Ovary (tissue), 3 donors: ENCODE data around the gene MRTFA.

Experiments used
- EP300 ChIP-seq: sonication (generic); formaldehyde crosslinking; IDR thresholded peaks from one replicate; pipeline ENCODE4 v1.6.1; 2017; ENCODE audit warnings: antibody characterized with exemption
- POLR2A ChIP-seq: fragments of 450-650 bp; IDR thresholded peaks from one replicate; pipeline ENCODE4 v1.6.1; 2017; ENCODE audit warnings: antibody characterized with exemption, mild to moderate bottlenecking, moderate library complexity
- TF ChIP-seq, protein P1 (sequence below), 3 donors: fragments of 450-650 bp in 2 of 3; fragments of 200-600 bp in 1 of 3; IDR thresholded peaks; one replicate each; pipeline versions ENCODE4 v1.5.1 to v1.8.0; 2016 to 2022; ENCODE audit warnings: antibody characterized with exemption in 3 of 3, mild to moderate bottlenecking in 1 of 3
- donor health status: DM: no; HTN: no; CAD: no.

DNA sequence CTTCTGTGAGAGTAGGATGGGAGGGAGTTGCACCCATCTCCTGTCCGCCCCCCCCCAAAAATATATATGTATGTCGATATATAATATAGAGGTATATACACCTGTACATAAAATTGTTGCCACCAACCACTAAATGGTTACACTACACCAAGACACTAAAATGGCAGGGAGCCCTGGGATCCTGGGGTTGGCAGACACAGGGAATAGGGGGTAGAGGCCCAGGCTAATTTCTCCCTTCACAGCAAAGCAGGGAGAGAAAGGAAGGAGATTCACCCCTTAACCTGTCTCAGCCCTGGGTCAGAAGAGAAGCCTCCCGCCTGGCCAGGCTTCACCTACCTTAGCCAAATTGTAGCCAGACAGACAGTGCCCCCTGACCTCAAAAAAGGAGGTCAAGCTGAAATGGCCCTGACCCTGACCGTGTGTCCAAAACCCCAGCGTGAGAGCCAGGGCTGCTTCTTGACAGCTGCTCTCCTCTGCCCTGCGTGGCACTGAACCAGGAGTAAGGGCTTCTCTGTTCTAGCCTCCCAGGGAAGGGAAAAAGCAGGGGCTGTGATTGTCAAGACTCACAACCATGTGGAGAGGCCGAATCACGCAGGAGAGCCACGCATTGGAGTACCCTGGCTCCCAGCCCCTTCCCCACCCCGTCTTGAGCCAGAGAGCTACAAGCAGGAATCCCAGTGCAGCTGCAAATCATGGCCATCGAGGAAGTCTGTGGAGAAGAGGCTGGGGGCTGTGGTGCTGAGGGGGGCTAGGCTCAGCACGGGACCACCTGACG, 225.6 kb downstream of the MRTFA start:
- TF ChIP-seq, protein P1, sequence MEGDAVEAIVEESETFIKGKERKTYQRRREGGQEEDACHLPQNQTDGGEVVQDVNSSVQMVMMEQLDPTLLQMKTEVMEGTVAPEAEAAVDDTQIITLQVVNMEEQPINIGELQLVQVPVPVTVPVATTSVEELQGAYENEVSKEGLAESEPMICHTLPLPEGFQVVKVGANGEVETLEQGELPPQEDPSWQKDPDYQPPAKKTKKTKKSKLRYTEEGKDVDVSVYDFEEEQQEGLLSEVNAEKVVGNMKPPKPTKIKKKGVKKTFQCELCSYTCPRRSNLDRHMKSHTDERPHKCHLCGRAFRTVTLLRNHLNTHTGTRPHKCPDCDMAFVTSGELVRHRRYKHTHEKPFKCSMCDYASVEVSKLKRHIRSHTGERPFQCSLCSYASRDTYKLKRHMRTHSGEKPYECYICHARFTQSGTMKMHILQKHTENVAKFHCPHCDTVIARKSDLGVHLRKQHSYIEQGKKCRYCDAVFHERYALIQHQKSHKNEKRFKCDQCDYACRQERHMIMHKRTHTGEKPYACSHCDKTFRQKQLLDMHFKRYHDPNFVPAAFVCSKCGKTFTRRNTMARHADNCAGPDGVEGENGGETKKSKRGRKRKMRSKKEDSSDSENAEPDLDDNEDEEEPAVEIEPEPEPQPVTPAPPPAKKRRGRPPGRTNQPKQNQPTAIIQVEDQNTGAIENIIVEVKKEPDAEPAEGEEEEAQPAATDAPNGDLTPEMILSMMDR (IDR thresholded peaks at IDR 0.05): no peak
- TF ChIP-seq EP300: no peak
- TF ChIP-seq POLR2A: no peak
